PC-3 (cell line): Measurements from ENCODE around the gene NADSYN1.

ENCODE experiments used
- EZH2 ChIP-seq: fragments of 300-600 bp; sonication (generic); IDR thresholded peaks from one replicate; pipeline ENCODE4 v1.6.1; 2017; ENCODE audit warnings: antibody characterized with exemption, mild to moderate bottlenecking, low read length; ENCODE audit not compliant: unreplicated experiment
- EZH2phosphoT487 ChIP-seq: fragments of 300-600 bp; sonication (generic); IDR thresholded peaks from 2 replicates; pipeline ENCODE4 v1.6.1; 2018; ENCODE audit warnings: mild to moderate bottlenecking, antibody characterized with exemption, low read length, borderline replicate concordance
- TF ChIP-seq, protein P1 (sequence below): fragments of 300-600 bp; sonication (generic); conservative IDR thresholded peaks from 2 replicates; pipeline ENCODE4 v1.5.1; 2017; ENCODE audit warnings: antibody characterized with exemption, low read depth, mild to moderate bottlenecking, low read length

DNA sequence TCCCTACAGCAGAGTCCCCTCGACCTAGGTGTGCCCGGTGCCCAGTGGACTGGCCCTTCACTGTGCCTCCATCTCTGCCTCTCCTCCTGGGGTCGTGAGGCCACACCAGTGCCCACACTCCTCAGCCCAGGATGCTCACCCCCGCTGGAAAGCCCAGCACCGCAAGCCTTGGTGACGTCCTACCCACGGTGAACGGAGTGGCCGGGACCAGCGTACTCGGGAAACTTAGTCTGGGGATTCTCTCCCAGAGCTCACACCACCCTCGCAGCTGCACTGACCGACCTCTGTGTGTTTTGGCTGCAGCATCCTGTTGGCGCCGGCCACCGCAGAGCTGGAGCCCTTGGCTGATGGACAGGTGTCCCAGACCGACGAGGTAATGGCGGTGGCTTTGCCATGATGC is 38.5 kb downstream of the NADSYN1 start:
- TF ChIP-seq, protein P1, sequence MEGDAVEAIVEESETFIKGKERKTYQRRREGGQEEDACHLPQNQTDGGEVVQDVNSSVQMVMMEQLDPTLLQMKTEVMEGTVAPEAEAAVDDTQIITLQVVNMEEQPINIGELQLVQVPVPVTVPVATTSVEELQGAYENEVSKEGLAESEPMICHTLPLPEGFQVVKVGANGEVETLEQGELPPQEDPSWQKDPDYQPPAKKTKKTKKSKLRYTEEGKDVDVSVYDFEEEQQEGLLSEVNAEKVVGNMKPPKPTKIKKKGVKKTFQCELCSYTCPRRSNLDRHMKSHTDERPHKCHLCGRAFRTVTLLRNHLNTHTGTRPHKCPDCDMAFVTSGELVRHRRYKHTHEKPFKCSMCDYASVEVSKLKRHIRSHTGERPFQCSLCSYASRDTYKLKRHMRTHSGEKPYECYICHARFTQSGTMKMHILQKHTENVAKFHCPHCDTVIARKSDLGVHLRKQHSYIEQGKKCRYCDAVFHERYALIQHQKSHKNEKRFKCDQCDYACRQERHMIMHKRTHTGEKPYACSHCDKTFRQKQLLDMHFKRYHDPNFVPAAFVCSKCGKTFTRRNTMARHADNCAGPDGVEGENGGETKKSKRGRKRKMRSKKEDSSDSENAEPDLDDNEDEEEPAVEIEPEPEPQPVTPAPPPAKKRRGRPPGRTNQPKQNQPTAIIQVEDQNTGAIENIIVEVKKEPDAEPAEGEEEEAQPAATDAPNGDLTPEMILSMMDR, result no peak
- TF ChIP-seq EZH2 (no peak), EZH2phosphoT487 (no peak)
